Muscle of leg (tissue), 11 donors: ENCODE data around the gene YBEY. TPM values are rescaled to one million over a fixed set of nuclear protein-coding genes. Genes with fewer than 3 reads are reported as not detected.

Experiments used
- DNase-seq: peaks from one replicate; pipeline ENCODE4 v3.0.0; 2013
- H3K27ac ChIP-seq: one replicate; pipeline ENCODE4 v1.5.1; 2013; ENCODE audit warnings: mild to moderate bottlenecking, low read length, control low read depth
- H3K27me3 ChIP-seq: one replicate; pipeline ENCODE4 v1.6.1; 2013; ENCODE audit warnings: low read length; ENCODE audit not compliant: control insufficient read depth, insufficient read depth
- H3K36me3 ChIP-seq: one replicate; pipeline ENCODE4 v1.6.1; 2013; ENCODE audit warnings: low read length; ENCODE audit not compliant: control insufficient read depth, insufficient read depth
- H3K4me1 ChIP-seq: one replicate; pipeline ENCODE4 v1.6.1; 2013; ENCODE audit warnings: low read length; ENCODE audit not compliant: control insufficient read depth, insufficient read depth
- H3K4me3 ChIP-seq: one replicate; pipeline ENCODE4 v1.5.1; 2013; ENCODE audit warnings: low read length, control low read depth
- H3K9me3 ChIP-seq: replicated peaks from 2 replicates; pipeline ENCODE4 v1.6.1; 2013; ENCODE audit warnings: low read depth, low read length; ENCODE audit not compliant: control insufficient read depth
- WGBS: methylation state at CpG from one replicate; pipeline ENCODE4 v1.1.5; 2013; ENCODE audit warnings: missing lambda C conversion rate; ENCODE audit not compliant: insufficient coverage; 5-methylcytosine and 5-hydroxymethylcytosine counted together
- polyA plus RNA-seq, 8 donors: library from polyadenylated mRNA; unstranded; fragments of 120-200 nt; gene quantifications; one replicate each; pipeline versions ENCODE4 v1.2.1 to v1.2.3, GENCODE V29; 2013; ENCODE audit warnings: inconsistent platforms in 1 of 8, low replicate concordance in 1 of 8; ENCODE audit not compliant: insufficient read length in 8 of 8, insufficient read depth in 1 of 8
- total RNA-seq: library from RNA; stranded (reverse); fragments of 120-200 nt; gene quantifications from one replicate; pipeline ENCODE4 v1.2.4, GENCODE V29; 2013

YBEY gene
- total and polyA plus RNA-seq, 9 donors = 13.0 to 26.7 (median 18.6) TPM

GRCh38 chr21:46324390-46325072 is 38.4 kb downstream of the YBEY start:
- H3K4me3 ChIP-seq = peak overlapping the region; percentile 100
- WGBS = 0% methylated on average over 78 of the region's 98 CpGs
- H3K4me1 ChIP-seq = peaks cover 31% of the 10 kb centered on the region
- DNase-seq = peak; percentile 93
- no peaks in the 10 kb centered on the region for H3K27me3 ChIP-seq
- H3K27ac ChIP-seq = peak overlapping the region; percentile 99
- no peaks in the 10 kb centered on the region for H3K9me3 ChIP-seq
- H3K36me3 ChIP-seq = peaks cover 20% of the 10 kb centered on the region

GRCh38 chr21:46325073-46325912 is 39.2 kb downstream of the YBEY start:
- Histone ChIP-seq H3K4me3 (peak overlapping the region; percentile 69), H3K36me3 (peaks cover 27% of the 10 kb centered on the region), H3K27me3 (no peaks in the 10 kb centered on the region), H3K9me3 (no peaks in the 10 kb centered on the region), H3K27ac (peak overlapping the region; percentile 77), H3K4me1 (peaks cover 31% of the 10 kb centered on the region)
- 8% methylated on average over 42 of the region's 43 CpGs for WGBS
- peak; percentile 51 for DNase-seq

- H3K4me3 ChIP-seq = no peak overlapping the region
- 88% methylated on average over 13 of the region's 15 CpGs for WGBS
- no peak for DNase-seq
- H3K27me3 ChIP-seq = no peaks in the 10 kb centered on the region
- H3K4me1 ChIP-seq = peaks cover 29% of the 10 kb centered on the region
- H3K36me3 ChIP-seq = peaks cover 29% of the 10 kb centered on the region
- H3K27ac ChIP-seq = no peak overlapping the region
- no peaks in the 10 kb centered on the region for H3K9me3 ChIP-seq
Observed at GRCh38 chr21:46326110-46326703, 40.1 kb downstream of the YBEY start.

- WGBS = 90% methylated on average over 2 of the region's 4 CpGs
- Histone ChIP-seq H3K36me3 (peaks cover 39% of the 10 kb centered on the region), H3K27ac (no peak overlapping the region), H3K4me3 (no peak overlapping the region), H3K4me1 (peaks cover 14% of the 10 kb centered on the region), H3K27me3 (no peaks in the 10 kb centered on the region), H3K9me3 (no peaks in the 10 kb centered on the region)
- DNase-seq = no peak
Observed at GRCh38 chr21:46327711-46328110, 41.6 kb downstream of the YBEY start.

- peaks cover 9% of the 10 kb centered on the region for H3K4me1 ChIP-seq
- H3K4me3 ChIP-seq = no peak overlapping the region
- no peaks in the 10 kb centered on the region for H3K9me3 ChIP-seq
- no peak for DNase-seq
- H3K27ac ChIP-seq = no peak overlapping the region
- WGBS = 100% methylated on average over 4 of the region's 5 CpGs
- H3K27me3 ChIP-seq = no peaks in the 10 kb centered on the region
- peaks cover 41% of the 10 kb centered on the region for H3K36me3 ChIP-seq
Observed at GRCh38 chr21:46328151-46328550, 42.0 kb downstream of the YBEY start.

GRCh38 chr21:46329796-46330195 is 43.7 kb downstream of the YBEY start:
- no peaks in the 10 kb centered on the region for H3K9me3 ChIP-seq
- no peaks in the 10 kb centered on the region for H3K27me3 ChIP-seq
- H3K36me3 ChIP-seq = peaks cover 48% of the 10 kb centered on the region
- peaks cover 9% of the 10 kb centered on the region for H3K4me1 ChIP-seq
- H3K4me3 ChIP-seq = no peak overlapping the region
- 93% methylated on average over 2 of the region's 2 CpGs for WGBS
- no peak overlapping the region for H3K27ac ChIP-seq
- DNase-seq = no peak

- Histone ChIP-seq H3K9me3 (no peaks in the 10 kb centered on the region), H3K4me3 (no peak overlapping the region), H3K4me1 (no peaks in the 10 kb centered on the region), H3K27me3 (no peaks in the 10 kb centered on the region), H3K36me3 (peaks cover 55% of the 10 kb centered on the region), H3K27ac (no peak overlapping the region)
- no peak for DNase-seq
- 75% methylated on average over 3 of the region's 12 CpGs for WGBS
Observed at GRCh38 chr21:46334351-46335140, 48.4 kb downstream of the YBEY start.

- Histone ChIP-seq H3K36me3 (peaks cover 51% of the 10 kb centered on the region), H3K27me3 (no peaks in the 10 kb centered on the region), H3K4me1 (no peaks in the 10 kb centered on the region), H3K9me3 (no peaks in the 10 kb centered on the region), H3K4me3 (no peak overlapping the region), H3K27ac (no peak overlapping the region)
- DNase-seq = no peak
- 100% methylated on average over 1 of the region's 3 CpGs for WGBS
Observed at GRCh38 chr21:46336603-46337002, 50.5 kb downstream of the YBEY start.

GRCh38 chr21:46340998-46341397 is 54.9 kb downstream of the YBEY start:
- 100% methylated on average over 3 of the region's 8 CpGs for WGBS
- Histone ChIP-seq H3K9me3 (no peaks in the 10 kb centered on the region), H3K27me3 (no peaks in the 10 kb centered on the region), H3K4me1 (no peaks in the 10 kb centered on the region), H3K36me3 (peaks cover 49% of the 10 kb centered on the region), H3K27ac (no peak overlapping the region), H3K4me3 (no peak overlapping the region)
- no peak for DNase-seq
